Stimulated activated CD4-positive, alpha-beta T cell treated with anti-CD3 and anti-CD28 coated beads, Interleukin-4, amount 100 ng/mL, for 24 hours (primary cell): ENCODE results near the gene SAE1.
"Not testable (repeated sequence)": the region's sequence is repeated elsewhere in the genome, so short reads cannot be mapped to it uniquely, and the experiment has no call there.

Experiments used
- DNase-seq: peaks from one replicate; pipeline ENCODE4 v3.0.0-alpha.2; 2020

Gene SAE1

GRCh38 chr19:47130589-47131227 lies at the start of gene SAE1:
SAE1 (plus strand) TSS chr19:47130835; CDS start chr19:47130931, 96 bp downstream.
- peak; percentile 98 for DNase-seq

DNA sequence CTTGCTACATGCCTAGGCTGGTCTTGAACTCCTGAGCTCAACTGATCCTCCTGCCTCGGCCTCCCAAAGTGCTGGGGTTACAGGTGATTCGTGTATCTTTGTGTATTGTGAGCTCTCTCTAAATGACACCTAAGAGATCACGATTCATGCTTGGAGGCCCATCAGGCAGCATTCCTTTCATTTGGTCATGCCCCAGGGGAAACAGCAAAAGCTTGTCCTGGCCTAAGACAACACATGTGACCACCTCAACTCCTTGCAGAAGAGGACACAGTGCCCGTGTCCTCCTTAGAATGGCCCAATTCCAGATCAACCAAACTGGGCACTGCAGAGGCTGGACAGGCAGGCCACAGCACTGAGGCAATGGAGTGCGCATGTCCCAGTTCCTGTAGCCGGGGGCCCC lies 49.5 kb upstream of the SAE1 start:
- no peak for DNase-seq

- no peak for DNase-seq
Observed at GRCh38 chr19:47082493-47082892, 48.1 kb upstream of the SAE1 start.

GRCh38 chr19:47084879-47085439 lies 45.7 kb upstream of the SAE1 start:
- no peak for DNase-seq

GRCh38 chr19:47086280-47086679 lies 44.4 kb upstream of the SAE1 start:
- DNase-seq, result no peak

- DNase-seq, result no peak
Observed at GRCh38 chr19:47089767-47090350, 40.8 kb upstream of the SAE1 start.

DNA sequence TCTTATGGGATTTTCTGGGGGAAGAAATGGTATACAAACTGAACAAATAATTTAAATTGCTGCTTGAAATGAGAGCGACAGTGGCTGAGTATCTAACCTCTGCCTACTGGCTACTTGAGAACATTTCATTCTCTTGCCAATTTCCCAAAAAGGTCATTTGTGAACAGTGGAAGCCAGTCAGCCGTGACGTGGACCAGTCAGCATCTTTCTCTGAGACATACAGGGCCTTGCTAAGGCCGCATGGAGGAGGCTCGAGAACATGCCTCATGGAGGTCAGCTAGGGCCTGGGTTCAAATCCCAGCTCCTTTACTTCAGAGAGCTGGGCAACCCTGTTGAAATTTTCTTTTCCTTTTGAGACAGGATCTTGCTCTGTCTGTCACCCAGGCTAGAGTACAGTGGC lies 37.4 kb upstream of the SAE1 start:
- no peak for DNase-seq

DNA sequence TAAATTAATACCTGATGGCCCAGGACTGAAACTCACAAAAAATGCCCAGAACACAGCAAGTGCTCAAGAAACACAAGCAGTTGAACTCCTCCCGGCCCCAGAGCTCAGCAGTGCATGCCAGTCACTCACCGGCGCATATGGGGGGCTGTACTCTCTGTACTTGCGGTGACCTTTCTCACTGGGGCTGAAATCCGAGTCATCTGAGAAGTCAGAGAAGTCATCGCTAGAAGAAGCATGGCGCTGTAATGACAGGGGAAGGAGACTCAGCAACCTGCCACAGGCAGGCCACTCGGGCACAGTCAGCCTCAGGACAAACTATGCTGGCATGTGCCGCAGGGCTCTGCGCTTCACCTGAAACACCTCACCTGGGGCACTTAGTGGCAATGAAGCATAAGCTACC lies 36.8 kb upstream of the SAE1 start:
- DNase-seq, result peak; percentile 41

DNA sequence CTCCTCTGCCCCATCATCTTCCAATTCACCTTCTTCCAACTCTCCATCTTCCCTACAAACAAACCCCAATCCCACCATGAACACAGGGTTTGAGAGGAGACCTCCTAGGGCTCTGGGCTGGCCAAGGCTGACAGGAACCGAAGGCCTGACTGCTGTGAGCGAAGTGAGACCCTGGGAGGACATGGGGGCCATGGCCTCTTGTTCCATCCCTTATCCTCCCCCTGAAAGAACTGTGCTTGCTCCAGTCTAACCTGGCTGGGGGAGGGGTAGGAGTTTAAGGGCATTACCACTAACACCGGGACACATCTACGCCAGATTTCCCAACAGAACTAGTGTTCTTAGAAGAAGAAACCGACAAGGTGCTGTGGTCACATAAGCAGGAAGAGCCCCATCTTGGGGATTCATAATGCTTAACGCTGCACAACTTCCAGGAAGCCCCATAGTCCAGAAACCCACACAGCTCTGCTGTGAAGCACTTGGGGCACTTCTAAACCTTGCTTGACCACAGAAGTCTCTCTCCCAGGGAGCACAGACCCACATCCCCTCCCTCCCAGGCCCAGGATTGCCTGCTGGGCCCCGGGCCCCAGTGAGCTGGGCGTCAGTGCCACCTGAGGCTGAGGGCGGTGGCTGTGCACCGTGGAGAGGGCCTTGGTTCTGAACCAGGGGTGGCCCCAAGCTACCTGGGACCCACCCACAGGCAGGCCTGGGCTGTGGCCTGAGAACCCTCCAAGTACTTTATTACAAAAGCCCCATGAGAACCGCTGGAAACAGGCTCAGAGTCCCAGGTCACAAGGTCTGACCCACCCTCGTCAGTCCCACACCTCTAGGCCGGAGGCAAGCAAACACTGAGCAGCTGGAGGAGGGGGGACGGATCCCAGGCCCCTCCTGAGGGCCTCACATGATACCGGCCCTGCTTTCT lies 35.8 kb upstream of the SAE1 start:
- peak; percentile 33 for DNase-seq

DNA sequence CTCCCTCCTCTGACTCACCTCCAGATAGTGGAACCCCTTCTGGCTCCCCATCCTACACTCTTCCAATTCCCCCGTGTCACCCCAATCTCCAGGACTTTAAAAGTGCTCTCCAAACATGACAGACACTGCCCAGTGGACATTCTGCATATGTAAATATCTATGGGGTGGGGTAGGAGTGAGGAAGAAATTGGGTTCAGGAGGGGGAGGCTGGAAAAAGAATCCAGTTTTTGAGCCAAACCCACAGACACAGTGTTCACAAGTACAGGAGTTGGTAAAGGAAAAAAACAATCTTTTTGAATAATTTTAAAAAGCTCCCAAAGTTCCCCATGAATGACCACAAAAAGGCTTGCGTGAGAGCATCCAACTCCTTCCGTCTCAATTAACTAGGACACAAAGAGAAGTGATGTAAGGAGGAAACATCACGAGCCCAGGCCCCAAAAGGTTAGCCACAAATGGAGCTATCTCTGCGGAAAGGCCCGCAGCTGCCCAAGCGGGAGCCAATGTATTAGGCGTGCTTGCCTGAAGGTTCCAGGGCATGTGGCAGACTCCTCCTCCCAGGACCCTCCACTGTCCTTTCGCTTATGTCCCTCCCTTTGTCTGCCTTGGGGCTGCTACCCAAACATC lies 35.0 kb upstream of the SAE1 start:
- DNase-seq, result no peak

DNA sequence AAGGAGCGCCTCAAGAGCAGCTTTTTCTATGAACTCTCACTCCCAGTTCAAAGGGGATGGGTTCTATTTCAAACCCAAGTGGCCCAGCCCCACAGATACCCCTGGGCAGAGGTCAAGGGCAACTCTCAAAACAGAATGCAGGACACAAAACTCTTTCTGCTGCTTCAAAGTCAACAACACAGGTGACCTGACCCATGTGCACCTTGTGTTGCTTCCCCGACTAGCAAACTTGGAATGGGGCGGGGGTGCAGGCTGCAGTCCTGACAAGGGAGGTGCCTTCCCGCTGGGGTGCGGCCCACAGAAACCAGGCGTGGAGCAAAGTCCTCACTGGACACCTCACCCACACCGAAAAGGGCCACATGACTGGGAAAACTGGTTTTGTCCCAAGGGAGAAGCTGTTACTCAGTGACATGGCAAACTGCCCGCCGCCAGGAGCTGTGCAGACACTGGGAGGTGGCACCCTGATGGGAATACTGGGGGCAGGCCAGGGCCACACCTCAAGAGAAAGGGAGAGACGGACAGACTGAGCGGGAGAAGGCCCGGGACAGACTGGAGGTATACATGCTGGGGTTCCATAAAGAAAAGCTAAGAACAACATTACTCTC lies 34.4 kb upstream of the SAE1 start:
- no peak for DNase-seq

DNA sequence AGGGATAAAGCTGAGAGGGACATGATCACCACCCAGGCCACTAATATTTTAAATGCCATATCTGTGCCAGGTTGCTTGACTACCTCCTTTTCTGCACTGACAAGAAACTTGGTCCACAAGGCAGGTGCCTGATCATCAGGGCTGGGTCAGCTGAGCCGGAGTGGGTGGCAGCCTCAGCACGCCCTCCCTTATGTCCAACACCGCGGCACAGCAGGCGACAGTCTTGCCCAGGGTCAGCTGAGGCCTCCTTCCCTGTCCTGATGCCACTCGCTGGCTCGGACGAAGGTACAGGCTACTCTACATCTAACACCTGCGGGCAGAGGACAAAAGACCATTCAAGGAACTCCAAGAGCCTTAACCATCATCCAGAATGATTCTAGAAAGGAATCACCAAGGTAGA lies 33.9 kb upstream of the SAE1 start:
- no peak for DNase-seq

DNA sequence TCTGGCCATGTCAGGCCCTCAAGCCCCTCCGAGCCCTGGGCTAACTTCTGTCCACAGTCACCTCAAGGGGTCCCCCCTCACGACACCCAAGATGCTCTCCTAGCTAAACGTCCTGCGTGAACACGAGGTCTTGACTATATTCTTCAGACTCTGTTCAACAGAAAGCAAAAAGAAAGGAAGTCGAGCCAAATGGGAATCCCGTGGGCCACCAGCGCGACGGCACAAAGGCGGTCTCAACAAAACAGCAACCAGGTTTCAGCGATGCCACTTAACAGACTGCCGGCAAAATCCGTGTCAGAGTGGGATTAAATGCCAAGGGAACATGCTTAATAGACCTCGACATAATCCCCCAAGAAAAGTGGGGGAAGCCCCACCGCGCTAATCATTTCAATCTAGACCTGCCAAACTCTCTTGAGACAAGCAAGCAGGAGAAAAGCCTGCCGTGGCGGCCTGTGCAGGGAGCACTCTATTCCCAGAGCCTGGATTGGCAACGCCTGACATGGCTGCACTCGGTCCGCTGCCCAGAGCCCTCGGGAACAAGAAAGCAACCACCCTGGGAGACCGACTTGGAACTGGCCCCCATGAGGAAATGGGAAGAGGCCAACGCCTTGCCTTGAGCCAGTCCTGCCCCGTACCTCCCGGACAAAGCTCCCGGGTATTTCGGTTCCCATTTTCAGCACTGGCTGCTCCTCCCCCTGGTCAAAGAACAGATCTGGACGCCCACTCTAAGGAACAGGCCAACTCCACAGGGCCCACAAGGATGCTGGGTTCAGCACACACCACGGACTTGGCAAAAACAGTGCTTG lies 33.0 kb upstream of the SAE1 start:
- no peak for DNase-seq

DNA sequence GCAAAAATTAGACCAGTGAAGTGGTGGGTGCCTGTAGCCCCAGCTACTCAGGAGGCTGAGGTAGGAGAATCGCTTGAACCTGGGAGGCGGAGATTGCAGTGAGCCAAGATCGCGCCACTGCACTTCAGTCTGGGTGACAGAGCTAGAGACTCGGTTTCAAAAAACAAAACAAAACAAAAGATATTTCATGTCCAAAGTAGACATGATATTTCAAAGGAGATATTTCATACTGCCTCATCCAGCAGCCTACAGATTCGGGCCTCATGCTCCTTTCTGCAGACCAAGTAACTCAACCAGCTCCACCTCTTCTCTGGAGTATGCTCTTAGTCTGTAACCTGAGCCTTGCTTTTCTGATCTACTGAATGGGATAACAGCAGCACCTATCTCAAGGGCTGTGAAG lies 32.0 kb upstream of the SAE1 start:
- DNase-seq, result no peak

- no peak for DNase-seq
Observed at GRCh38 chr19:47099576-47100050, 31.0 kb upstream of the SAE1 start.

- no peak for DNase-seq
Observed at GRCh38 chr19:47100290-47100689, 30.3 kb upstream of the SAE1 start.

DNA sequence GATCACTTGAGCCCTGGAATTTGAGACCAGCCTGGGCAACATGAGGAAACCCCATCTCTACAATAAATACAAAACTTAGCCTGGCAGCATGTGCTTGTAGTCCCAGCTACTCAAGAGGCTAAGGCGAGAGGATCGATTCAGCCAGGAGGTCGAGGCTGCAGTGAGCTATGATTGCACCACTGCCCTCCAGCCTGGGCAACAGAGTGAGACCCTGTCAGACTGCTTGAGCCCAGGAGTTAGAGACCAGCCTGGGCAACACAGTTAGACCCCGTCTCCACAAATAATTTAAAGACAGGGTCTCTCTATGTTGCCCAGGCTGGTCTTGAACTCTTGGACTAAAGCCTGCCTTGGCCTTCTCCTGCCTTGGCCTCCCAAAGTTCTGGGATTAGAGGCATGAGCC lies 29.5 kb upstream of the SAE1 start:
- DNase-seq, result not testable (repeated sequence)

DNA sequence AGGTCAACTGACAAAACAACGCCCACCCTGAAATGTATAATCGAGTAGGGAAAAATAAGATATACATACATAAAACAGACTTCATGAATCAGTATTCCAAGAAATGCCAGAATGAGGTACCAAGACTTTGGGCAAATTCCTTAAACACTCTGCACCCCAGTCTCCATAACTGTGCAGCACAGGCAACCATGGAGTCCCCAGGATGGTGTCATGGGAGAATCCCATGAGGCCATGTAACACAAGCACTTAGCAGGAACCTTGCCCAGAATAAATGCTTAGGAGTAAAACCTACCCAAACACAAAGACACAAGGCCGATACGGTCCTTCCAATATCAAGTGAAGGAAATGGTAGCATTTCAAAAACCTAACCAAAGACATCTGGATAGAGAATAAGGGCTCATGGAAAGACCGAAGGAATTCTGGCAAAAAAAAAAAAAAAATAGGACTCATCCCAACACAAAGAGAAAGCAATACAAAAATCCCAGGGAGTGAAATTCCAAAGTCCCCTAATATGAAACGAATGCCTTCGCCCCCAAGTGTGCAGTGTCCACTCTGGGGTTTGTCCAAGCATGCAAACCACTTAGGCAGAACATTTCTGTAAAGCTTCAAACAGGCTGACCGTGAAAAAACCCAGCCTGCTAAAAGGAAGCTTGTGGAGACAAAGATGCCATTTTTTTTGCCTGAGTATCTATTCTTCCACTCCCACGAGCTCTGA lies 28.1 kb upstream of the SAE1 start:
- DNase-seq, result no peak

GRCh38 chr19:47104680-47105079 lies 26.0 kb upstream of the SAE1 start:
- DNase-seq, result no peak

GRCh38 chr19:47105874-47106273 lies 24.8 kb upstream of the SAE1 start:
- DNase-seq, result no peak

GRCh38 chr19:47106821-47107201 lies 23.8 kb upstream of the SAE1 start:
- DNase-seq, result no peak
